SK-N-SH (cell line): Measurements from ENCODE around the gene CBFA2T3.

Source experiments
- EP300 ChIP-seq, 2 experiments: IDR thresholded peaks; 2 replicates each; pipeline versions ENCODE4 v1.4.0 to v1.6.1; 2012; ENCODE audit warnings: borderline replicate concordance in 1 of 2, low read depth in 1 of 2, low read length in 1 of 2
- FOXJ3 ChIP-seq: sonication (generic); formaldehyde crosslinking; IDR thresholded peaks from 2 replicates; pipeline ENCODE4 v1.5.1; 2020; ENCODE audit warnings: mild to moderate bottlenecking, missing genetic modification reagents
- GABPA ChIP-seq: IDR thresholded peaks from 2 replicates; pipeline ENCODE4 v1.4.0; 2012; ENCODE audit warnings: low read depth, mild to moderate bottlenecking
- JUND ChIP-seq: IDR thresholded peaks from 2 replicates; pipeline ENCODE4 v1.4.0; 2012
- MEF2A ChIP-seq: IDR thresholded peaks from 2 replicates; pipeline ENCODE4 v1.4.0; 2012; ENCODE audit warnings: low read depth, borderline replicate concordance
- POLR2AphosphoS5 ChIP-seq: IDR thresholded peaks from 2 replicates; pipeline ENCODE4 v1.6.1; 2012; ENCODE audit warnings: low read depth, low read length
- RAD21 ChIP-seq: IDR thresholded peaks from 2 replicates; pipeline ENCODE4 v1.6.1; 2012; ENCODE audit warnings: mild to moderate bottlenecking, low read length
- RFX5 ChIP-seq: IDR thresholded peaks from 2 replicates; pipeline ENCODE4 v1.6.1; 2012; ENCODE audit warnings: mild to moderate bottlenecking, improper control_type of control experiment, low read length
- TF ChIP-seq, protein P1 (sequence below): fragments of 200-600 bp; sonication (generic); IDR thresholded peaks from 2 replicates; pipeline ENCODE4 v1.6.1; 2017; ENCODE audit warnings: antibody characterized with exemption, mild to moderate bottlenecking, moderate library complexity

GRCh38 chr16:88850531-88851199 lies 126.3 kb downstream of the CBFA2T3 start:
- TF ChIP-seq RAD21 (no peak), FOXJ3 (CRISPR knock-in tag) (no peak), EP300 (IDR thresholded peaks at IDR 0.05; ENCODE audit: borderline replicate concordance in 1 of 2, low read depth in 1 of 2, low read length in 1 of 2) (no peak), JUND (no peak), RFX5 (no peak), MEF2A (no peak), POLR2AphosphoS5 (no peak), GABPA (no peak)
- TF ChIP-seq, protein P1, sequence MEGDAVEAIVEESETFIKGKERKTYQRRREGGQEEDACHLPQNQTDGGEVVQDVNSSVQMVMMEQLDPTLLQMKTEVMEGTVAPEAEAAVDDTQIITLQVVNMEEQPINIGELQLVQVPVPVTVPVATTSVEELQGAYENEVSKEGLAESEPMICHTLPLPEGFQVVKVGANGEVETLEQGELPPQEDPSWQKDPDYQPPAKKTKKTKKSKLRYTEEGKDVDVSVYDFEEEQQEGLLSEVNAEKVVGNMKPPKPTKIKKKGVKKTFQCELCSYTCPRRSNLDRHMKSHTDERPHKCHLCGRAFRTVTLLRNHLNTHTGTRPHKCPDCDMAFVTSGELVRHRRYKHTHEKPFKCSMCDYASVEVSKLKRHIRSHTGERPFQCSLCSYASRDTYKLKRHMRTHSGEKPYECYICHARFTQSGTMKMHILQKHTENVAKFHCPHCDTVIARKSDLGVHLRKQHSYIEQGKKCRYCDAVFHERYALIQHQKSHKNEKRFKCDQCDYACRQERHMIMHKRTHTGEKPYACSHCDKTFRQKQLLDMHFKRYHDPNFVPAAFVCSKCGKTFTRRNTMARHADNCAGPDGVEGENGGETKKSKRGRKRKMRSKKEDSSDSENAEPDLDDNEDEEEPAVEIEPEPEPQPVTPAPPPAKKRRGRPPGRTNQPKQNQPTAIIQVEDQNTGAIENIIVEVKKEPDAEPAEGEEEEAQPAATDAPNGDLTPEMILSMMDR: no peak
